Measurements from ENCODE around the gene HACD1.

HACD1 gene, protein sequence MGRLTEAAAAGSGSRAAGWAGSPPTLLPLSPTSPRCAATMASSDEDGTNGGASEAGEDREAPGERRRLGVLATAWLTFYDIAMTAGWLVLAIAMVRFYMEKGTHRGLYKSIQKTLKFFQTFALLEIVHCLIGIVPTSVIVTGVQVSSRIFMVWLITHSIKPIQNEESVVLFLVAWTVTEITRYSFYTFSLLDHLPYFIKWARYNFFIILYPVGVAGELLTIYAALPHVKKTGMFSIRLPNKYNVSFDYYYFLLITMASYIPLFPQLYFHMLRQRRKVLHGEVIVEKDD

DNA sequence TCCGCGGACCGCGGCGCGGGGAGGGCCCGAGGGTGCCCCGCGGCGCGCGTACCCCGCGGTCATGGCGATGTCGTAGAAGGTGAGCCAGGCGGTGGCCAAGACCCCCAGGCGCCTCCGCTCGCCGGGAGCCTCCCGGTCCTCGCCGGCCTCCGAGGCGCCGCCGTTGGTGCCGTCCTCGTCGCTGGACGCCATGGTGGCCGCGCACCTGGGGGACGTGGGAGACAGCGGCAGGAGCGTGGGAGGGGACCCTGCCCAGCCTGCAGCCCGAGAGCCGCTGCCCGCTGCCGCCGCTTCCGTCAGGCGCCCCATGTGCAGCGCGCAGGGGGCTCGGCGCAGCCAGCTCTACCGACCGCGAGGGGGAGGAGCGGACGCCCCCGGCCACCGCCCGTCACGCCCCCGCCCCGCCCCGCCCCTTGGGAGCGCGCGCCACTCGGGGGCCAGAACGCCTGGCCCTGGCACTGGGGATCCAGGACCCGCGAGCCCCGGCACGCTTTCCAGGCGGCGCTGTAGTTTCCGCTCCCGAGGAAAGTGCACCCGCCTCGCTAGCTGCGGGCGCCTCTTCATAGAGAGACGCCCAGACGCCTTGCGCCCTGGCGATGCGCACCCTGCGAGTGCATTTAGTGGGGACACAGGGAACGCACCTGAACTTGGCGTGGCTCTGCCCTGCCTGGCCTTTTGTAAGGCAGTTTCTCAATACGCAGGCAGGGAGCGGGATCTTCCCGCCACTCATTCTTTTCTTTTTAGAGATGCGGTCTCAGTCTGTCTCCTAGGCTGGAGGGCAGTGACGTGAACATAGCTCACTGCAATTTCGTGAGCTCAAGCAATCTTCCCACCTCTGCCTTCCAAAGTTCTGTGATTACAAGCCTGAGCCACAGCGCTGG, at the start of gene HACD1:
TSS of gene HACD1 (minus strand) at position 344 of the 881 bp plus-strand sequence. CDS start at position 309, 35 bp downstream.
- peak; percentile 80 to 87 for DNase-seq
- TF ChIP-seq POLR2A (IDR thresholded peaks at IDR 0.05; ENCODE audit: low read length) = peak; percentile 40
- no peak for TF ChIP-seq GATA1 (IDR thresholded peaks at IDR 0.05; ENCODE audit: low read depth, low read length)

DNA sequence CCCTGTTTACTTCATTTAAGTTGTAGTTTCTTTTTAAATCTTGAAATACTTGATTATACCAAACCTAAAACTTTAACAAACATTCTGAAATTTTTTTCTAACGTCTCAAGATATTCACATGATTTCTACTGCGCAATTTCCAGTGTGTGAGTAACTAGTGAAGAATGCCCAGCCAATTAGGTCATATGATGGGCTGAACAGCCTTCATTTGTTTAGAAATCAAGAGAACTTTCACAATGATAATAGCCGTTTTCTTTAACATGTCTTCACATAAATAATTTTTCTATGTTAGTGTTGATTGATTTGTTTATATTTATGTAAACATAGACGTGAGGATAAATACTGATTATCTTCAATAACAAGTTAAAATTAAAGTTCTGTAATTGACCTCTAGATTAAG, 48.6 kb upstream of the HACD1 start:
- TF ChIP-seq GATA1 (IDR thresholded peaks at IDR 0.05; ENCODE audit: low read depth, low read length) (no peak), POLR2A (IDR thresholded peaks at IDR 0.05; ENCODE audit: low read length) (no peak)
- peak; percentile 37 to 68 for DNase-seq

DNA sequence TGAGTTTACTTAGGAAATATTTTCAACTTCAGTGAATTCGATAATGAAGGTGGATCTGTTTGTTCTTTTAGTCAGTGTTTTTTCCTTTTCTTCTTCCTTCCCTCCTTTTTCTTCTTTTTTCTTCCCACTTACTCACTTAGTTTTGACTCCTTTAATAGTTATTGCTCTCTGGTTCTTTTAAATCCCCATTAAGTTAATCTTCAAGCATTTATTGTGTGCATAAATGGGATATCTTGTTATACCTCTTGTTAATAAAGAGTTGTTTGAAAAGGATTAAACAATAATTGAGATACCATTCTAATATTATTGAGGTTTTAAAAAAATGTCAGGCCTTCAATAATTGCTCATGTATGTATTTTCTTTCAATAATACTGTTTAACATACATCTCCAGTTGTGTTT, 46.3 kb upstream of the HACD1 start:
- no peak for TF ChIP-seq GATA1 (IDR thresholded peaks at IDR 0.05; ENCODE audit: low read depth, low read length)
- TF ChIP-seq POLR2A (IDR thresholded peaks at IDR 0.05; ENCODE audit: low read length) = no peak
- peak; percentile 39 to 75 for DNase-seq

DNA sequence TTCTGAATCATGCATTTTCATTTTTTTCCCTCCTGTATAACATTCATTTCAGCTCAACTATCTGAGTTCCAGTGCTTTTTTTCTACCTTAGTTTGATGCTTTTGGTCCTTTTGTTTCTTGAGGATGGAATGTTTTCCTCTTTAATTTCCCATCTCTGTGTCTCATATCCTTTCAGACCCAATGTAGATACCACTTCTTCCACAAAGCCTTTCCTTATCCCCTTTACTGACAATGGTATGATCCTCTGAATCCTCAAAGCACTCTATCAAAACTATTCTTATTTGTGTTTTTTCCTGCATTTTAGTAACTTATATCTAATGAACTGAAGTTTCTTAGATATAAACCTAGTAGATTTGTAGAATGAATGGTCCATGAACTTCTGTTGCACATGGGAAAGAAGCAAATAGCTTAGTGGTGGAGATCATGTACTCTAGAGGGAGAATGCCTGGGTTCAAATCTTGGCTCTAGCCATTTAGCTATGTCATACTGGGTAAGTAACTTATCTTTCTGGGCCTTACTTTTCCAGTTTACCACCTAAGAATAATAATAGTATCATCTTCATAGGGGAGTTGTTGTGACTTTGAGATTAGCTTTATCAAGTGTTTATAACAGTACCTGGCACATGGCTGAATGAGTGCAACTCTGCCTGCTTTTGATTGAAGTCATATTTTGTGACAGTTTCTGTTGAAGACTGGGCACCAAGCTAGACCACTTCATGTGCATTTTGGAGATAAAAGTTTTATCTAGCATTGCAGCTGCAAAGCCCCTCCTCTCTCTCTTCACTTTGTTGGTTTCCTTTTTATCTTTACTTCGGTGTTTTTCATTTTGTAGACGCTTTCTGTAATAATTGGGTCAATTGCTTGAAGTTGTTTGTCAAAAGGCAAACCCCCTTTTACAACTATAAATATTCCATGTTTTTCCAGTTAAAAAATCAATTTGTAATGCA, 45.3 kb upstream of the HACD1 start:
- TF ChIP-seq POLR2A (IDR thresholded peaks at IDR 0.05; ENCODE audit: low read length) (peak; percentile 64), GATA1 (IDR thresholded peaks at IDR 0.05; ENCODE audit: low read depth, low read length) (peak; percentile 85)
- DNase-seq = peak; percentile 96 to 100

DNA sequence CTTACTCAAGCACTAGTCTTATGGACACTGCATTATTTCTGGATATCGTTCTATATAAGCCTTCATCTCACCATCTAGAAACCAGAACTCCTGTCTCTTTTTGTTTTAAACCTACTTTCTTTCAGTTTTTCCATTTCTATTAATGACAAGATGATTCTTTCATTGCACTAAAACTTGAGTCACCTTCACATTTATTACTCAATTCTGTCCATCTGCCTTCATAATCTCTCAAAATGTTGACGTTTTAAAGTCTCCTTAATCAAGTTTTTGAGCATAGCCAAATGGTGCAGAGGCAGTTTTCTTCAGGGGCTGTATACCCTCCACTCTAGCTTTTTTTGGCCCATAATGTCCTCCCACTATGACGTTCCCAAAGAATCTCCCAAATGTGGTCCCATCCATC, 44.3 kb upstream of the HACD1 start:
- TF ChIP-seq POLR2A (IDR thresholded peaks at IDR 0.05; ENCODE audit: low read length) (no peak), GATA1 (IDR thresholded peaks at IDR 0.05; ENCODE audit: low read depth, low read length) (no peak)
- DNase-seq = peak in 1 of 2 experiments; percentile 10

DNA sequence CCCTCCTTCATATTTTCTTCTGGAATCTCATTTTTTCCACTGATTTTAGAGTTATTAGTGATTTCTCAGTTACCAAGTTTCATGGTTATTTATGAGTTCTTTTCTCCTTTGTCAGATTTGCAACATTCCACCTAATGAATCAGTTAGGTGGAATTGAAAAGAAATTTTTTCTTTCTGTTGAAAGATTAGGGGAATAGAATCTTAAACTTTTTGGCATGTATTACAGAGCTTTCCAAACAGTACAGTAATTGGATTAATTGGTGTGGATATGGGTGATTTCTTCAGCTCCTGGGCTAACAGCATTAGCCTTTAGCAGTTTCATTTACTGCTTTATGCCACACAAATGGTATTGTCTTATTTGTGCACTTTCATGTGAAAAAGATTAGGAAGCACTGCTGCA, 43.7 kb upstream of the HACD1 start:
- TF ChIP-seq GATA1 (IDR thresholded peaks at IDR 0.05; ENCODE audit: low read depth, low read length) (no peak), POLR2A (IDR thresholded peaks at IDR 0.05; ENCODE audit: low read length) (no peak)
- DNase-seq = no peak

DNA sequence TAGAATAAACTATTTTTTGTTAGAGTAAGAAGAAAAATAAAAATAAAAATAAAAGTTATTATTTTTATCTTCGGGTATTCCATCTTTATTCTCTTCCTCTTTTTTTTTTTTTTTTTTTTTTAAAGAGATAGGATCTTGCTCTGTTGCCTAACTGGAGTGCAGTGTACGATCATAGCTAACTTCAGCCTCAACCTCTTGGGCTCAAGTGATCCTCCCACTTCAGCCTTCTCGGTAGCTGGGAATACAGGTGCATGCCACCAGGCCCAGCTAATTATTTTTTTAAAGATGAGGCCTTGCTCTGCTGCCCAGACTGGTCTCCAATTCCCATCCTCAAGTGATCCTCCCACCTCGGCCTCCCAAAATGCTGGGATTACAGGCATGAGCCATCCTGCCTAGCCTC, 42.2 kb upstream of the HACD1 start:
- no peak for TF ChIP-seq POLR2A (IDR thresholded peaks at IDR 0.05; ENCODE audit: low read length)
- no peak for TF ChIP-seq GATA1 (IDR thresholded peaks at IDR 0.05; ENCODE audit: low read depth, low read length)
- DNase-seq = peak; percentile 66

DNA sequence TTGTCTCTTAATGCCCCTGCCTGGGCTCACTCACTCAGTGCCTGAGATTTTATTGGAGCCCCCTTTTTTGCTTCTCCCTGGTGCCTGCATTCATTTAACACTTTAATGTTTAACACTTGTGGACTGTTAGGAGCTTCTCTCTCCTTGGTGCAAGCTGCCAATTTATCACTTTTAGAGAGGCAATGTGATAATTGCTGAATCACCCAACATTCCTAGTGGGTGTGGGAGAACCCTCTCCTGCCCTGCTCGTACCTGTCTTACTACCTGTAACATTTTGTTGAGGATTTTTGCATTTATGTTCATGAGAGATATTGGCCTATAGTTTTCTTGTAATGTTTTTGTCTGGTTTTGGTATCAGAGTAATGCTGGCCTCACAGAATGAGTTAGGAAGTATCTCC, 39.9 kb upstream of the HACD1 start:
- DNase-seq = peak; percentile 34 to 54
- TF ChIP-seq GATA1 (IDR thresholded peaks at IDR 0.05; ENCODE audit: low read depth, low read length) (no peak), POLR2A (IDR thresholded peaks at IDR 0.05; ENCODE audit: low read length) (no peak)

DNA sequence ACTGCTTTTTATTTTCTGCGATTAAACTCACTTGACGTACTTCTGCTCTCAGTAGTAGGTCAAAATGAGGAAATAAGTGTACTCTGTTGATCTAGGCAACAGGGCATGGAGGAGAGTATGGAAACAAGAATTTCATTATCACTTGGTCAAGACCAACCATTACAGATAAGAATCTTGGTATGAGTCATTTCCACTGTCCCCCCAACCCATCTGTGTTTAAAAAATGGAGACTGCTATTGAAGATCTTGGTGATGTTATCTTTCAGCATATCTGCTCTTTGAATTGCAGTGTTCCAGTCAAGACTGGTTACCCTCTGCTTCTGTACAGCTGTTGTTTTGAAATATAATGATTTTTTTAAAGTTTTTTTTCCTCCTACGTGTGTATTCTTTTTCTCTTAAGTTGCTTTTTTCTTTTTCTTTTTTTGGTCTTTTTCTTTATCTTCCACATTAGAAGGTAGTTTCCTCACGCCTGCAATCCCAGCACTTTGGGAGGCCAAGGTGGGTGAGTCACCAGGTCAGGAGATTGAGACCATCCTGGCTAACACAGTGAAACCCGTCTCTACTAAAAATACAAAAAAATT, 38.5 kb upstream of the HACD1 start:
- TF ChIP-seq POLR2A (IDR thresholded peaks at IDR 0.05; ENCODE audit: low read length) = no peak
- TF ChIP-seq GATA1 (IDR thresholded peaks at IDR 0.05; ENCODE audit: low read depth, low read length) = no peak
- DNase-seq = peak; percentile 54 to 79

DNA sequence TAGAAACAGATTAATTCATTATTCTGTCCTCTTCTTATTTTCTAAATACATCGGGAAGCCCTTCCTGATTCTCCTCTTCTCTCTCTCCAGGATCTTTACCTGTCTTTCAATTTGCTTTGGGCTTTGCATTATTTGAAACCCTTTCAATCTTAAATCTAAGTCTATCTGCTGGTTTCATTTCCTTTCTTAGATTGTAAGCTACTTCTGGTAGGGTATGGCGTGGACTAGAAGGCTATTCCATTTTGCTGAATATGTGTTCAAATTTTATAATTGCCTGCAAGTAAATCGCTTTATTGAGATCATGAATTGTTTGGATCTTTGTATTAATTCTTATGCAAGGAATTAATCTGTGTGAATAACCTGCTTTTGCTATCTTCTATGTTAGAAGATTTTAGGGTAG, 37.8 kb upstream of the HACD1 start:
- DNase-seq = no peak
- TF ChIP-seq POLR2A (IDR thresholded peaks at IDR 0.05; ENCODE audit: low read length) (no peak), GATA1 (IDR thresholded peaks at IDR 0.05; ENCODE audit: low read depth, low read length) (no peak)

DNA sequence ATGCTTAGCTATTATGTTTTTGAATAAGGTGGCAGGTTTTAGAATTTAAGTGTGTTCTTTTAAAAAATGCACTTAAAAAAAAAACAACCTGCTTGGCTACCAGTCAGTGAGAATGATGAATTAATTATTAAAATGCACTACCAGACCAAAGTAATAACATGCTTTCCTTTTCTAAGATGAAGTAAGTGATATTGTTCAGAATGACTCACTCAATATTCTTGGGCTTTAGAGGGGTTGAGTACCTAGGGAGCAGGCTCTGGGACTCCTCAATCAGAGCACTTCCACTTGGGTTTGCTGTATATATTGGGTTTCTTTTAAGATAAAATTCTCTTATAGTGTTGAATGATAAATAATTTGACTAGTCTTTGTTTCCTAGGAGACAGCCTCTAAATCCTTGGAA, 35.4 kb upstream of the HACD1 start:
- DNase-seq = no peak
- TF ChIP-seq POLR2A (IDR thresholded peaks at IDR 0.05; ENCODE audit: low read length) = no peak
- no peak for TF ChIP-seq GATA1 (IDR thresholded peaks at IDR 0.05; ENCODE audit: low read depth, low read length)

DNA sequence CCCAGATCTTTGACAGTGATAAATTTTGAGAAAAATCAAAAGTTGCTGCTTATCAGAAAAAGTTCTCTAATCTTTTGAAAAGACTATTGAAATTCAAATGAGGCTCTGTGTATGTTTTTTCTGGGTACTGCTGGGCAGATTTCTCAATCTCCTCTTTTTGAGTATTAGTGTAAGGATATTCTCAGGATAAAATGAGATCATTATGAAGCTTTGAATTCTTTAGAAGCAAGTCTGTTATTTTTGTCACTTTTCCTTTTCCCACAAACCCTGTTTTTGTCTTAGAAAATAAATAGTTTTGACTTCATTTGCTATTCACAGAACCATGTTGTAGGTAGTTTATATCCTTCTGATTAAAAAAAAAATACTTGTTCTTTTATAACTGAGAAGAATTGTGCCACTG, 34.7 kb upstream of the HACD1 start:
- TF ChIP-seq POLR2A (IDR thresholded peaks at IDR 0.05; ENCODE audit: low read length) (no peak), GATA1 (IDR thresholded peaks at IDR 0.05; ENCODE audit: low read depth, low read length) (no peak)
- DNase-seq = no peak

DNA sequence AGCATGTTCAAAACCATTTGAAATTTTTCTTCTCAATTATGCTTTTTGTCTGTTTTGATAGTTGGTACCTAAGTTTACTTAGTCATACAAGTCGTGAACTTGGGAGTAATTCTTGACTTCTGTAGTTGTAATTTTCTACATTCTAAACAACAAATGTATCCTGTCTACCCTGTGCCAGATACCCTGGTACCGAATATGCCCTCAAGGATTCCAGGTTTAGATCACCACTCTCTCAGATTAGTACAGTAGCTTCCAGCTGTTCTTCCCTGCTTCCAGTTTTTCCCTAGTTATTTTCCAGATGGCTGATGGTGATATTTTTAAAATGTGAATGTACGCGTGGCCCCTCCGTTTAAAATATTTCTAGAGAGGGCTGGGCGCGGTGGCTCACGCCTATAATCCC, 33.2 kb upstream of the HACD1 start:
- TF ChIP-seq POLR2A (IDR thresholded peaks at IDR 0.05; ENCODE audit: low read length) = no peak
- no peak for TF ChIP-seq GATA1 (IDR thresholded peaks at IDR 0.05; ENCODE audit: low read depth, low read length)
- no peak for DNase-seq

Data from erythroblast (primary cell).